Measurements from ENCODE around the gene SOAT2. TPM values are rescaled to one million over a fixed set of nuclear protein-coding genes. Genes with fewer than 3 reads are reported as not detected.
A peak's percentile ranks its signal among the peaks of the same experiment; 100 is the strongest.
"Not testable (repeated sequence)": the region's sequence is repeated elsewhere in the genome, so short reads cannot be mapped to it uniquely, and the experiment has no call there.

SOAT2 gene
- polyA plus RNA-seq, 2 donors = 0.14 to 0.16 TPM

DNA sequence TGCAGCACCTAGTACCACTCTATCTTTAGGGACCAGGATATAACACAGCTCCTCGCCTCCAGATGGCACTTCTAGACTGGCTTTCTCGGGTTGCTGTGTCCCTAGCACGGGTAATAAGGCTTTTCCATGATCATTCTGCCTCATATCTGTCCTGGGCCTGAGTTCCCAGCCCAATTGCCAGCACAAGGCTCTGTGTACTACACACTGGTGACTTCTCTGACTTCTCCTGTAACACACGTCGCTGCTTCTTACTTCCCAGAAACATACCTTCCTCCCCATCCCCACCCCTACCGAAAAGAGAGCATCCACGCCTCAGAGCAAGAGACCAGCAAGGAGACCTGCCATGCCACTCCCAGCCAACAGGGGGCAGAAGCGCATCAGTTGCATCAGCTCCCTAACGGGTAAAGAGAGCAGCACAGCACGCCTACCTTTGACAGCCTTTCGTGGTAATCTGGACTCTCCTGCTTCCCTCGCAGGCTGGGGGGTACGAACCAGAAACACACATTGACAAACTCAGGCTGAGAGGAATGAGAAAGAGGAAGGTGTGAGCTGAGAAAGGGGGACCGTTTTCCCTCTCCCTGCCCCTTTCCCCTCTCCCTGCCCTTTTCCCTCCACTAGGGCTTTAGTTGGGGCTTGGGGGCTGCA, 56.0 kb downstream of the SOAT2 start:
- 16 to 17% methylated on average over 14 of the region's 14 CpGs for WGBS, 2 donors
- Histone ChIP-seq H3K27ac (ENCODE audit: low read depth in 2 of 2, low read length in 1 of 2) (peak overlapping the region in 1 of 2 donors; percentile 34), H3K27me3 (ENCODE audit: control insufficient read depth in 1 of 2, insufficient read depth in 2 of 2, low read length in 2 of 2) (no peaks in the 10 kb centered on the region), H3K4me3 (ENCODE audit: low read depth in 1 of 2, low read length in 2 of 2) (no peak overlapping the region), H3K9me3 (ENCODE audit: control insufficient read depth in 2 of 2, insufficient read depth in 1 of 2, low read depth in 1 of 2, low read length in 1 of 2) (no peaks in the 10 kb centered on the region), H3K36me3 (ENCODE audit: control insufficient read depth in 2 of 2, insufficient read depth in 2 of 2, low read length in 1 of 2) (peaks cover 0 to 10% of the 10 kb centered on the region in 2 donors), H3K4me1 (ENCODE audit: control insufficient read depth in 2 of 2, insufficient read depth in 2 of 2, low read length in 1 of 2) (no peaks in the 10 kb centered on the region)

DNA sequence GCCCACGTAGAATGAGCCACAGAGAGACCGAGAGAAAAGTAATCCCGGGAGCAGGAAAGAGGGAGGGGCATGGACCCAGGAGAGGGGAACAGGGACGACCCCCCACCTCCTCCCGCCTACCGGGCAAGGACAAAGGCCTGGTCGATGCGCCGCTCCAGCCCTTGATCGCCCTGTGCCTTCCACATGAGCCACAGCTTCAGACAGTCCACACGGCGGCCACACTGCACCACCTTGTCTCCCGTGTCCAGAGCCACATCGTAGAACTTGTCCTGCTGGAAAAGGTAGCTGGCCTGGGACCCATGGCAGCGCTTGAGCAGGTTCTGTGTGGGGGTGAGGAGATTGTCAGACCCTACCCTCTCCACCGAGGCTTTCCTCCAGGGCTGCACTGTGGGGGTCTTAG, 56.7 kb downstream of the SOAT2 start:
- H3K9me3 ChIP-seq (ENCODE audit: control insufficient read depth in 2 of 2, insufficient read depth in 1 of 2, low read depth in 1 of 2, low read length in 1 of 2) = no peaks in the 10 kb centered on the region
- WGBS, 2 donors = 84 to 86% methylated on average over 13 to 16 of the region's 16 CpGs
- H3K27me3 ChIP-seq (ENCODE audit: control insufficient read depth in 1 of 2, insufficient read depth in 2 of 2, low read length in 2 of 2) = no peaks in the 10 kb centered on the region
- H3K4me1 ChIP-seq (ENCODE audit: control insufficient read depth in 2 of 2, insufficient read depth in 2 of 2, low read length in 1 of 2) = no peaks in the 10 kb centered on the region
- H3K4me3 ChIP-seq (ENCODE audit: low read depth in 1 of 2, low read length in 2 of 2) = no peak overlapping the region
- peak overlapping the region in 1 of 2 donors; percentile 3 for H3K27ac ChIP-seq (ENCODE audit: low read depth in 2 of 2, low read length in 1 of 2)
- H3K36me3 ChIP-seq (ENCODE audit: control insufficient read depth in 2 of 2, insufficient read depth in 2 of 2, low read length in 1 of 2) = peaks cover 0 to 10% of the 10 kb centered on the region in 2 donors

DNA sequence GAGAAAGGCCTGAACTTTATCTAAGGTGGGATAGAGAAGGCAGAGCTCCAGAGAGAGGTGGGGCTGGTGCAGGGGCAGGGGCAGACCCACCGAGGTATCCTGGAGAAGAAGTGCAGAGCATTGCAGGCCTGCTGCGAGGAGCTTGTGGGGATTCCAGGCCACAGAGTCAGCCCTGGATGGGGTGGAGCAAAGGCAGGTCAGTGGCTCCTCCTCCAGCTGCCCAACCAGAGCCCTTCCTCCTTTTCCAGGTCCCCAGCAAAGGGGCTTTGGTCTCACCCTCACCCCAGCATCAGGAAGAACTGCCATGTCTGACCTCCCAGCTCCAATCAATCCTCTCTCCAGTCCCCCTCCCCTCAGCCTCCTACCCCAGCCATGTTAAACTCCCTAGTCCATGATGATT, 57.4 kb downstream of the SOAT2 start:
- 75 to 81% methylated on average over 2 of the region's 2 CpGs for WGBS, 2 donors
- Histone ChIP-seq H3K27me3 (ENCODE audit: control insufficient read depth in 1 of 2, insufficient read depth in 2 of 2, low read length in 2 of 2) (no peaks in the 10 kb centered on the region), H3K4me3 (ENCODE audit: low read depth in 1 of 2, low read length in 2 of 2) (no peak overlapping the region), H3K27ac (ENCODE audit: low read depth in 2 of 2, low read length in 1 of 2) (no peak overlapping the region), H3K9me3 (ENCODE audit: control insufficient read depth in 2 of 2, insufficient read depth in 1 of 2, low read depth in 1 of 2, low read length in 1 of 2) (no peaks in the 10 kb centered on the region), H3K4me1 (ENCODE audit: control insufficient read depth in 2 of 2, insufficient read depth in 2 of 2, low read length in 1 of 2) (no peaks in the 10 kb centered on the region), H3K36me3 (ENCODE audit: control insufficient read depth in 2 of 2, insufficient read depth in 2 of 2, low read length in 1 of 2) (peaks cover 0 to 10% of the 10 kb centered on the region in 2 donors)

DNA sequence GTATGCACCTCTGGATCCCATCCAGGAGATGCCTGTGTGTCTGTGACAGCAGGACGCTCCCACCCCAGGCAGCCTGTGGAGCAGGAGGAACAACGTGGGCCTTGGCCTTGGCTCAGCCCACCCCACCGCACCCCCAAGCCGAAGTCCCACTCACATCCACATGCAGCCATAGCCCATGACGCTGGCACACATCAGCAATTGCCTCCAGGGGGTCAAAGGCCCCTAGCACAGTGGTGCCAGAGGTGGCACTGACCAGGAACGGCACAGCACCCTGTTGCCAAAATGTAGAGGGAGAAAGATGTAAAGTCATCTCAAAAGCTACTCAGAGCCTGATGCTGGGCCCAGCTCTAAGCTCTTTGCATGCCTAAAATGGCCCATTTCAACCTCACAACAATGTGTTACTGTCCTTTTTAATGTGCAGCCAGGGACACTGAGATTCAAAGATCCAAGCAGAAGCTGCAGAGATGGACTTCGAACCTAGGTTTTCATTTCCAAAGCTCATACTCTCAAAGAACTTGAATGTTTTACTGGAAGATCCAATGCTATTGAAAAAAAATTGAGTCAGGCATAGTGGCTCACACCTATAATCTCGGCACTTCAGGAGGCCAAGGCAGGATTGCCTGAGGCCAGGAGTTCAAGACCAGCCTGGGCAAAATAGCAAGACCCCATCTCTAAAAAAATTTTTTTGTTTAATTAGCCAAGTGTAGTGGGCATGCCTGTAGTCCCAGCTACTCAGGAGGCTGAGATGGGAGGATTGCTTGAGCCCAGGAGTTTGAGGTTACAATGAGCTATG, 58.0 kb downstream of the SOAT2 start:
- WGBS, 2 donors = 89 to 91% methylated on average over 8 of the region's 8 CpGs
- H3K27ac ChIP-seq (ENCODE audit: low read depth in 2 of 2, low read length in 1 of 2) = no peak overlapping the region
- no peaks in the 10 kb centered on the region for H3K27me3 ChIP-seq (ENCODE audit: control insufficient read depth in 1 of 2, insufficient read depth in 2 of 2, low read length in 2 of 2)
- no peak overlapping the region for H3K4me3 ChIP-seq (ENCODE audit: low read depth in 1 of 2, low read length in 2 of 2)
- H3K4me1 ChIP-seq (ENCODE audit: control insufficient read depth in 2 of 2, insufficient read depth in 2 of 2, low read length in 1 of 2) = no peaks in the 10 kb centered on the region
- no peaks in the 10 kb centered on the region for H3K9me3 ChIP-seq (ENCODE audit: control insufficient read depth in 2 of 2, insufficient read depth in 1 of 2, low read depth in 1 of 2, low read length in 1 of 2)
- H3K36me3 ChIP-seq (ENCODE audit: control insufficient read depth in 2 of 2, insufficient read depth in 2 of 2, low read length in 1 of 2) = peaks cover 0 to 10% of the 10 kb centered on the region in 2 donors

DNA sequence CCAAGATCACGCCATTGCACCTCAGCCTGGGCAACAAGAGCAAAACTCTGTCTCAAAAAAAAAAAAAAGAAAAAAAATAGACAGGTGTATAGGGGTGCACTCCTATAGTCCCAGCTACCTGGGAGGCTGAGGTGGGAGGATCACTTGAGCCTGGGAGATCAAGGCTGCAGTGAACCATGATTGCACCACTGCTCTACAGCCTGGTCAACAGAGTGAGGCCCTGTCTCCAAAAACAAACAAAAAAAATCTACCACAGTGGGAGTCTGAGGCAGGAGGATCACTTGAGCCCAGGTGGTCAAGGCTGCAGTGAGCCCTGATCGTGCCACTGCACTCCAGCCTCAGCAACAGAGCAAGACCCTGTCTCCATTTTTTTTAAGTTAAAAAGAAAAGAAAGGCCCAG, 59.7 kb downstream of the SOAT2 start:
- not testable (repeated sequence) for H3K27ac ChIP-seq (ENCODE audit: low read depth in 2 of 2, low read length in 1 of 2); H3K9me3 ChIP-seq (ENCODE audit: control insufficient read depth in 2 of 2, insufficient read depth in 1 of 2, low read depth in 1 of 2, low read length in 1 of 2); H3K4me3 ChIP-seq (ENCODE audit: low read depth in 1 of 2, low read length in 2 of 2); H3K36me3 ChIP-seq (ENCODE audit: control insufficient read depth in 2 of 2, insufficient read depth in 2 of 2, low read length in 1 of 2); H3K27me3 ChIP-seq (ENCODE audit: control insufficient read depth in 1 of 2, insufficient read depth in 2 of 2, low read length in 2 of 2); H3K4me1 ChIP-seq (ENCODE audit: control insufficient read depth in 2 of 2, insufficient read depth in 2 of 2, low read length in 1 of 2)
- 92 to 97% methylated on average over 2 of the region's 2 CpGs for WGBS, 2 donors

DNA sequence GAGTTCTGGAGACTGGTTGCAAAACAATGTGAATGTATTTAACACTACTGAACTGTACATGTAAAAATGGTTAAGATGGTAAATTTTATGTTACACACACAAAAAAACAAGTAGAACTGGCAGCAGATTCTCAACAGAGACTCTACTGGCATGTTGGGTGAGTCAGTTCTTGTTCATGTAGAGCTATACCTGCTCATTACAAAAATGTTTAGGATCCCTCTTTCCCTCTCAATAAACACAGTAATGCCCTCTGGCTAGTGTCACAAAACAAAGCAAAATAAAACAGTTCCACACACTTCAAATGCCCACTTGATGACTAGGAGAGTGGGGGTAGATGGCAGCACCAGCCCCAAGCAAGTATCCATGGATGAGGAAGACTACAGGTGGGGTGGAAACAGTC, 63.6 kb downstream of the SOAT2 start:
- Histone ChIP-seq H3K4me1 (ENCODE audit: control insufficient read depth in 2 of 2, insufficient read depth in 2 of 2, low read length in 1 of 2) (no peaks in the 10 kb centered on the region), H3K9me3 (ENCODE audit: control insufficient read depth in 2 of 2, insufficient read depth in 1 of 2, low read depth in 1 of 2, low read length in 1 of 2) (no peaks in the 10 kb centered on the region), H3K27ac (ENCODE audit: low read depth in 2 of 2, low read length in 1 of 2) (no peak overlapping the region), H3K36me3 (ENCODE audit: control insufficient read depth in 2 of 2, insufficient read depth in 2 of 2, low read length in 1 of 2) (peaks cover 4 to 11% of the 10 kb centered on the region in 2 donors), H3K27me3 (ENCODE audit: control insufficient read depth in 1 of 2, insufficient read depth in 2 of 2, low read length in 2 of 2) (no peaks in the 10 kb centered on the region), H3K4me3 (ENCODE audit: low read depth in 1 of 2, low read length in 2 of 2) (no peak overlapping the region)

DNA sequence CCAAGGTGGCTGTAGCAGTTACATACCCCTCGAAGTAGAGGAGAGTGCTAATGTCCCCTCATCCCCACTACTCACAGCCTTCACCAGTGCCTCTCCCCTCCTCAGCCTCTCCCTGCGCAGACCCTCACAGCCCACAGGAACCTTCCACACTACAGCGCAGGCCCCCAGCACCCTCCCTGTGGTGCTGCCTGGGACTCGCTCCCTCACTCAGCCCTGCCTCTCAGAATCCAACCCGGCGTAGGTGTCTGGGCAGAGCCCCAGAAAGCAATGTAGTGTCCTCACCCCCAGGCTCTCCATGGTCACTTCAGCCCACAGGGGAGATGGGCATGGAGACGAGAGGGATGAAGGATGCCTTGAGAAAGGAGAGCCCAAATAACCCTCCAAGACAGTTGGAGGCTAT, 66.4 kb downstream of the SOAT2 start:
- H3K36me3 ChIP-seq (ENCODE audit: control insufficient read depth in 2 of 2, insufficient read depth in 2 of 2, low read length in 1 of 2) = peaks cover 4 to 11% of the 10 kb centered on the region in 2 donors
- H3K27me3 ChIP-seq (ENCODE audit: control insufficient read depth in 1 of 2, insufficient read depth in 2 of 2, low read length in 2 of 2) = no peaks in the 10 kb centered on the region
- no peak overlapping the region for H3K4me3 ChIP-seq (ENCODE audit: low read depth in 1 of 2, low read length in 2 of 2)
- no peaks in the 10 kb centered on the region for H3K9me3 ChIP-seq (ENCODE audit: control insufficient read depth in 2 of 2, insufficient read depth in 1 of 2, low read depth in 1 of 2, low read length in 1 of 2)
- 94 to 96% methylated on average over 7 of the region's 7 CpGs for WGBS, 2 donors
- H3K4me1 ChIP-seq (ENCODE audit: control insufficient read depth in 2 of 2, insufficient read depth in 2 of 2, low read length in 1 of 2) = no peaks in the 10 kb centered on the region
- no peak overlapping the region for H3K27ac ChIP-seq (ENCODE audit: low read depth in 2 of 2, low read length in 1 of 2)

DNA sequence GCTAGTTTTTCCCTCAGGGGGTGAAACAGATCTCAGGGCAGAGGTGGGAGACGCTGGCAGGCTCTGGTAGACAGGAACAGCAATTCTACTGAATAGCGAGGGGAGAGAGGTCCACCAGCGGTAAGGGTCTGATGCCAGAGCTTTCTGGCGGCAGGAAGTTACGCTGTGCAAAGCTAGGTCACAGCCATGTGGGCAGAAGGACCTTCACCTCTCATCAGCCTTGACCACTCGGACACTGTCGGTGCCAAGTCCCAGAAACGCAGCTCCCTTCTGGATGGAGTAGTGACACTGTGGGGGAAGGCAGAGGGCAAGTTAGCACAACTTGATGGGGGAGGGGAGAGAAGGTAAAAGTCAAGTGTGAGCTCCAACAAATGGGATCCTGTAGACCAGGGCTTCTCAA, 66.9 kb downstream of the SOAT2 start:
- no peaks in the 10 kb centered on the region for H3K4me1 ChIP-seq (ENCODE audit: control insufficient read depth in 2 of 2, insufficient read depth in 2 of 2, low read length in 1 of 2)
- 94 to 95% methylated on average over 8 of the region's 8 CpGs for WGBS, 2 donors
- H3K9me3 ChIP-seq (ENCODE audit: control insufficient read depth in 2 of 2, insufficient read depth in 1 of 2, low read depth in 1 of 2, low read length in 1 of 2) = no peaks in the 10 kb centered on the region
- H3K36me3 ChIP-seq (ENCODE audit: control insufficient read depth in 2 of 2, insufficient read depth in 2 of 2, low read length in 1 of 2) = peaks cover 4 to 11% of the 10 kb centered on the region in 2 donors
- no peak overlapping the region for H3K27ac ChIP-seq (ENCODE audit: low read depth in 2 of 2, low read length in 1 of 2)
- H3K27me3 ChIP-seq (ENCODE audit: control insufficient read depth in 1 of 2, insufficient read depth in 2 of 2, low read length in 2 of 2) = no peaks in the 10 kb centered on the region
- no peak overlapping the region for H3K4me3 ChIP-seq (ENCODE audit: low read depth in 1 of 2, low read length in 2 of 2)

DNA sequence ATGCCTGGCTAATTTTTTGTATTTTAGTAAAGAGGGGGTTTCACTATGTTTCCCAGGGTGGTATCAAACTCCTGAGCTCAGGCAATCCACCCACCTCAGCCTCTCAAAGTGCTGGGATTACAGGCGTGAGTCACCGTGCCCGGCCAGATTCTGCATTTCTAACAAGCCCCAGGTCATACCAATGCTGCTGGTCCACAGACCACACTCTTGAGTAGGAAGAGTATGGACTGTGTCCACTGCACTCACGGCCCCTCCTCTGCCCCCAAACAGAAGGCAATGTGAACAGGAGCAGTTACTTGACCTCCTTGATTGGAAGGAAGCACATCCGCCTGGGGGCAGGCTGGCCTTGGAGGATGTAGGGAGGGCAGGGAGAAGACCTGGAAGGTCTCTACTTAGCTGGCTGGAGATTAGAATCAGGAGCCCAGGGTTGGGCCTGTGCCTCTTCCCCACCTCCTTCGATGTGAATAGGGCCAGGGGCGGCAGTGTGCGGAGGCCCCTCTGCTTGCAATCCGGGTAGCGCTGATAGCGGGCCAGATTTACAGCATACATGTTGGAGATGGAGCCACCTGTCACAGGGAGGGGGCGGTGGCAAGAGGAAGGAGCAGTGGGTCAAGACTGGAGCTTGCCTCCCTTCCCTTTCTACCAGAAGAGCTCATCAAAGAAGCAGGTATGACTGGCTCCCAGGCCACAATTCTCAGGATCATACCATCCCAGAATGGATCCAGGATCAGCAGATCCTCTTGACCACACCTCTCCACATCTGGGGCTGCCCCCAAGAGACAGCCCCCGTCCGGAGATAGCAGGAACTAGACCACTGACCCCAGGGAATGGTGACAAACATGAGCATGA, 67.8 kb downstream of the SOAT2 start:
- Histone ChIP-seq H3K9me3 (ENCODE audit: control insufficient read depth in 2 of 2, insufficient read depth in 1 of 2, low read depth in 1 of 2, low read length in 1 of 2) (no peaks in the 10 kb centered on the region), H3K27ac (ENCODE audit: low read depth in 2 of 2, low read length in 1 of 2) (no peak overlapping the region), H3K4me3 (ENCODE audit: low read depth in 1 of 2, low read length in 2 of 2) (no peak overlapping the region), H3K36me3 (ENCODE audit: control insufficient read depth in 2 of 2, insufficient read depth in 2 of 2, low read length in 1 of 2) (peaks cover 4 to 11% of the 10 kb centered on the region in 2 donors), H3K27me3 (ENCODE audit: control insufficient read depth in 1 of 2, insufficient read depth in 2 of 2, low read length in 2 of 2) (no peaks in the 10 kb centered on the region), H3K4me1 (ENCODE audit: control insufficient read depth in 2 of 2, insufficient read depth in 2 of 2, low read length in 1 of 2) (no peaks in the 10 kb centered on the region)
- 84 to 86% methylated on average over 14 of the region's 14 CpGs for WGBS, 2 donors
